ENCODE data around the gene ZNF394.

Gene ZNF394

DNA sequence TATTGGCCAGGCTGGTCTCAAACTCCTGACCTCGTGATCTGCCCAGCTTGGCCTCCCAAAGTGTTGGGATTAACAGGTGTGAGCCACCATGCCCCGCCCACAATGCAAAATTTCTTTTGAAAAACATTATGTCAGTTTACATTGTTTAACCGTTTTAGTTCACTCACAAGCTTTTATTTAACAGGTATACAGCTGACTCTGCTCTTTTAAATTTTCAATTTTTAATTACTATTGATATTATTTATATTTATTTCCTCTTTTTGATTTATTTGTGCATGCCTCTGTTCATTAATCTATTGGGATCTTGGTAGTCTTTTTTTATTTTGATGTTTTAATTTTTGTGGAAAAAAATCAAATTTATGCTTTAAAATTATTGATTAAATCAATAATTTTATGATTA is 21.3 kb upstream of the ZNF394 start:
- TF ChIP-seq ZFP30 (CRISPR knock-in tag; IDR thresholded peaks at IDR 0.05) (no peak), ZC3H10 (CRISPR knock-in tag; IDR thresholded peaks at IDR 0.05) (no peak), SNAI2 (CRISPR knock-in tag; IDR thresholded peaks at IDR 0.05) (no peak), TOX (CRISPR knock-in tag; IDR thresholded peaks at IDR 0.05; ENCODE audit: borderline replicate concordance) (no peak), PPARA (CRISPR knock-in tag; IDR thresholded peaks at IDR 0.05; ENCODE audit: borderline replicate concordance) (no peak), RARB (CRISPR knock-in tag; IDR thresholded peaks at IDR 0.05) (no peak), ESRRG (CRISPR knock-in tag; IDR thresholded peaks at IDR 0.05) (no peak)
- TF ChIP-seq, protein P1, sequence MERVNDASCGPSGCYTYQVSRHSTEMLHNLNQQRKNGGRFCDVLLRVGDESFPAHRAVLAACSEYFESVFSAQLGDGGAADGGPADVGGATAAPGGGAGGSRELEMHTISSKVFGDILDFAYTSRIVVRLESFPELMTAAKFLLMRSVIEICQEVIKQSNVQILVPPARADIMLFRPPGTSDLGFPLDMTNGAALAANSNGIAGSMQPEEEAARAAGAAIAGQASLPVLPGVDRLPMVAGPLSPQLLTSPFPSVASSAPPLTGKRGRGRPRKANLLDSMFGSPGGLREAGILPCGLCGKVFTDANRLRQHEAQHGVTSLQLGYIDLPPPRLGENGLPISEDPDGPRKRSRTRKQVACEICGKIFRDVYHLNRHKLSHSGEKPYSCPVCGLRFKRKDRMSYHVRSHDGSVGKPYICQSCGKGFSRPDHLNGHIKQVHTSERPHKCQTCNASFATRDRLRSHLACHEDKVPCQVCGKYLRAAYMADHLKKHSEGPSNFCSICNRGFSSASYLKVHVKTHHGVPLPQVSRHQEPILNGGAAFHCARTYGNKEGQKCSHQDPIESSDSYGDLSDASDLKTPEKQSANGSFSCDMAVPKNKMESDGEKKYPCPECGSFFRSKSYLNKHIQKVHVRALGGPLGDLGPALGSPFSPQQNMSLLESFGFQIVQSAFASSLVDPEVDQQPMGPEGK (CRISPR knock-in tag; IDR thresholded peaks at IDR 0.05; ENCODE audit: borderline replicate concordance), result no peak
- TF ChIP-seq, protein P2, sequence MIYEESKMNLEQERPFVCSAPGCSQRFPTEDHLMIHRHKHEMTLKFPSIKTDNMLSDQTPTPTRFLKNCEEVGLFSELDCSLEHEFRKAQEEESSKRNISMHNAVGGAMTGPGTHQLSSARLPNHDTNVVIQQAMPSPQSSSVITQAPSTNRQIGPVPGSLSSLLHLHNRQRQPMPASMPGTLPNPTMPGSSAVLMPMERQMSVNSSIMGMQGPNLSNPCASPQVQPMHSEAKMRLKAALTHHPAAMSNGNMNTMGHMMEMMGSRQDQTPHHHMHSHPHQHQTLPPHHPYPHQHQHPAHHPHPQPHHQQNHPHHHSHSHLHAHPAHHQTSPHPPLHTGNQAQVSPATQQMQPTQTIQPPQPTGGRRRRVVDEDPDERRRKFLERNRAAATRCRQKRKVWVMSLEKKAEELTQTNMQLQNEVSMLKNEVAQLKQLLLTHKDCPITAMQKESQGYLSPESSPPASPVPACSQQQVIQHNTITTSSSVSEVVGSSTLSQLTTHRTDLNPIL (CRISPR knock-in tag; IDR thresholded peaks at IDR 0.05; ENCODE audit: low read depth), result no peak
- TF ChIP-seq, protein P3, sequence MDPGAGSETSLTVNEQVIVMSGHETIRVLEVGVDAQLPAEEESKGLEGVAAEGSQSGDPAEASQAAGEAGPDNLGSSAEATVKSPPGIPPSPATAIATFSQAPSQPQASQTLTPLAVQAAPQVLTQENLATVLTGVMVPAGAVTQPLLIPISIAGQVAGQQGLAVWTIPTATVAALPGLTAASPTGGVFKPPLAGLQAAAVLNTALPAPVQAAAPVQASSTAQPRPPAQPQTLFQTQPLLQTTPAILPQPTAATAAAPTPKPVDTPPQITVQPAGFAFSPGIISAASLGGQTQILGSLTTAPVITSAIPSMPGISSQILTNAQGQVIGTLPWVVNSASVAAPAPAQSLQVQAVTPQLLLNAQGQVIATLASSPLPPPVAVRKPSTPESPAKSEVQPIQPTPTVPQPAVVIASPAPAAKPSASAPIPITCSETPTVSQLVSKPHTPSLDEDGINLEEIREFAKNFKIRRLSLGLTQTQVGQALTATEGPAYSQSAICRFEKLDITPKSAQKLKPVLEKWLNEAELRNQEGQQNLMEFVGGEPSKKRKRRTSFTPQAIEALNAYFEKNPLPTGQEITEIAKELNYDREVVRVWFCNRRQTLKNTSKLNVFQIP (CRISPR knock-in tag; IDR thresholded peaks at IDR 0.05; ENCODE audit: borderline replicate concordance, low read depth), result no peak
- TF ChIP-seq, protein P4, sequence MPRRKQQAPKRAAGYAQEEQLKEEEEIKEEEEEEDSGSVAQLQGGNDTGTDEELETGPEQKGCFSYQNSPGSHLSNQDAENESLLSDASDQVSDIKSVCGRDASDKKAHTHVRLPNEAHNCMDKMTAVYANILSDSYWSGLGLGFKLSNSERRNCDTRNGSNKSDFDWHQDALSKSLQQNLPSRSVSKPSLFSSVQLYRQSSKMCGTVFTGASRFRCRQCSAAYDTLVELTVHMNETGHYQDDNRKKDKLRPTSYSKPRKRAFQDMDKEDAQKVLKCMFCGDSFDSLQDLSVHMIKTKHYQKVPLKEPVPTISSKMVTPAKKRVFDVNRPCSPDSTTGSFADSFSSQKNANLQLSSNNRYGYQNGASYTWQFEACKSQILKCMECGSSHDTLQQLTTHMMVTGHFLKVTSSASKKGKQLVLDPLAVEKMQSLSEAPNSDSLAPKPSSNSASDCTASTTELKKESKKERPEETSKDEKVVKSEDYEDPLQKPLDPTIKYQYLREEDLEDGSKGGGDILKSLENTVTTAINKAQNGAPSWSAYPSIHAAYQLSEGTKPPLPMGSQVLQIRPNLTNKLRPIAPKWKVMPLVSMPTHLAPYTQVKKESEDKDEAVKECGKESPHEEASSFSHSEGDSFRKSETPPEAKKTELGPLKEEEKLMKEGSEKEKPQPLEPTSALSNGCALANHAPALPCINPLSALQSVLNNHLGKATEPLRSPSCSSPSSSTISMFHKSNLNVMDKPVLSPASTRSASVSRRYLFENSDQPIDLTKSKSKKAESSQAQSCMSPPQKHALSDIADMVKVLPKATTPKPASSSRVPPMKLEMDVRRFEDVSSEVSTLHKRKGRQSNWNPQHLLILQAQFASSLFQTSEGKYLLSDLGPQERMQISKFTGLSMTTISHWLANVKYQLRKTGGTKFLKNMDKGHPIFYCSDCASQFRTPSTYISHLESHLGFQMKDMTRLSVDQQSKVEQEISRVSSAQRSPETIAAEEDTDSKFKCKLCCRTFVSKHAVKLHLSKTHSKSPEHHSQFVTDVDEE (CRISPR knock-in tag; IDR thresholded peaks at IDR 0.05), result no peak
- TF ChIP-seq, protein P5, sequence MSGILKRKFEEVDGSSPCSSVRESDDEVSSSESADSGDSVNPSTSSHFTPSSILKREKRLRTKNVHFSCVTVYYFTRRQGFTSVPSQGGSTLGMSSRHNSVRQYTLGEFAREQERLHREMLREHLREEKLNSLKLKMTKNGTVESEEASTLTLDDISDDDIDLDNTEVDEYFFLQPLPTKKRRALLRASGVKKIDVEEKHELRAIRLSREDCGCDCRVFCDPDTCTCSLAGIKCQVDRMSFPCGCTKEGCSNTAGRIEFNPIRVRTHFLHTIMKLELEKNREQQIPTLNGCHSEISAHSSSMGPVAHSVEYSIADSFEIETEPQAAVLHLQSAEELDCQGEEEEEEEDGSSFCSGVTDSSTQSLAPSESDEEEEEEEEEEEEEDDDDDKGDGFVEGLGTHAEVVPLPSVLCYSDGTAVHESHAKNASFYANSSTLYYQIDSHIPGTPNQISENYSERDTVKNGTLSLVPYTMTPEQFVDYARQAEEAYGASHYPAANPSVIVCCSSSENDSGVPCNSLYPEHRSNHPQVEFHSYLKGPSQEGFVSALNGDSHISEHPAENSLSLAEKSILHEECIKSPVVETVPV (CRISPR knock-in tag; IDR thresholded peaks at IDR 0.05), result no peak
- ATAC-seq, result no peak

DNA sequence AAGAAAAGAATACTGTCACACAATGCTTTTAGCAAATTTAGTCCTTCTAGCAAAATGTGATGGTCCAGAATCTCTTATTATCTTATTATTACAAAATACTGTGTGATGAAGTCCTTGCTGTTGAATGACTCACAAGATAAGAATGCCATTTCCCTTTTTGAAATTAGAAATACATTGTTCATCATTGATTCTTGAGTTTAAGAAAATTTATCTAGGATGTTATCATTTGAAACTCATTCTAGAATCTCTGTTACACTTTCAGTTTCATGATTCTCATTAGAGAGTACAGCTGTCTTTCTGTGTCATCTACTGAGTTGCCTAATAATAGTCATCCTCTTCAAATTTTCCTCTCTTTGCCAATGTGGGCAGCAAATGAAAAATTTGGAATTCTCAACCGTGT is 14.0 kb upstream of the ZNF394 start:
- TF ChIP-seq ESRRG (CRISPR knock-in tag; IDR thresholded peaks at IDR 0.05), result no peak
- no peak for TF ChIP-seq ZNF565 (CRISPR knock-in tag; conservative IDR thresholded peaks at IDR 0.05; ENCODE audit: low read depth)
- TF ChIP-seq ZFP30 (CRISPR knock-in tag; IDR thresholded peaks at IDR 0.05), result no peak
- TF ChIP-seq SNAI2 (CRISPR knock-in tag; IDR thresholded peaks at IDR 0.05), result no peak
- TF ChIP-seq OSR1 (CRISPR knock-in tag; IDR thresholded peaks at IDR 0.05), result no peak
- TF ChIP-seq RARB (CRISPR knock-in tag; IDR thresholded peaks at IDR 0.05), result no peak
- TF ChIP-seq, protein P3 (CRISPR knock-in tag; IDR thresholded peaks at IDR 0.05; ENCODE audit: borderline replicate concordance, low read depth), result no peak
- no peak for ATAC-seq

DNA sequence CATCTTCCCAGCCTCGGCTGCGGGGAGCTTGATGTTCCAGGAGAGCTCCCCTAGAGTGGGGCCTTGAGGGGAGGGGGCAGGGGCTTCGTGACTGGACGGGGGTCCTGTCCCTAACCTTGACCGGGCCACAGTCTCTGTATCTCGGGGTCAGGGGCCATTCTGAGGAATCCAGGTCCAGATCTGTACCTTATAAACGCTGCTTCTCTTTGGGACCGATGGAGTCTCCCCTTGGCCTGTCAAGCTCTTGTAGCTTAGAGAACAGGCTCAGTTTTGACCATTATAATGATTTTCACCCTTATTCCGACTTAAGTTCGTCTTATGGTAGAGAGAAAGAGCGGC is 5.2 kb upstream of the ZNF394 start:
- ATAC-seq, result peak; percentile 4
- TF ChIP-seq BACH2 (CRISPR knock-in tag; IDR thresholded peaks at IDR 0.05; ENCODE audit: borderline replicate concordance), result no peak
- TF ChIP-seq ZFP3 (CRISPR knock-in tag; IDR thresholded peaks at IDR 0.05), result no peak
- TF ChIP-seq, protein P4 (CRISPR knock-in tag; IDR thresholded peaks at IDR 0.05), result no peak
- TF ChIP-seq RARB (CRISPR knock-in tag; IDR thresholded peaks at IDR 0.05), result no peak; the same call in 1 of the 2 replicates
- TF ChIP-seq SNAI2 (CRISPR knock-in tag; IDR thresholded peaks at IDR 0.05), result no peak
- no peak for TF ChIP-seq GLIS3 (CRISPR knock-in tag; IDR thresholded peaks at IDR 0.05)
- TF ChIP-seq, protein P5 (CRISPR knock-in tag; IDR thresholded peaks at IDR 0.05), result no peak
- no peak for TF ChIP-seq PPARA (CRISPR knock-in tag; IDR thresholded peaks at IDR 0.05; ENCODE audit: borderline replicate concordance)
- no peak for TF ChIP-seq ZNF70 (CRISPR knock-in tag; IDR thresholded peaks at IDR 0.05)

Measured in SK-N-SH treated with all-trans-retinoic acid at 6 μM for 48 hours (cell line).